GM08714 (cell line): ENCODE data around the gene CPSF3.

Experiments
- H3K4me3 ChIP-seq: fragments of 200-500 bp; sonication (Bioruptor generic); 2 replicates; pipeline ENCODE4 v1.5.1; 2014; ENCODE audit warnings: mild to moderate bottlenecking, low read length, inconsistent platforms
- ZNF274 ChIP-seq: IDR thresholded peaks from 2 replicates; pipeline ENCODE4 v1.6.1; 2012; ENCODE audit warnings: mild to moderate bottlenecking, low read depth, low read length

Gene CPSF3

DNA sequence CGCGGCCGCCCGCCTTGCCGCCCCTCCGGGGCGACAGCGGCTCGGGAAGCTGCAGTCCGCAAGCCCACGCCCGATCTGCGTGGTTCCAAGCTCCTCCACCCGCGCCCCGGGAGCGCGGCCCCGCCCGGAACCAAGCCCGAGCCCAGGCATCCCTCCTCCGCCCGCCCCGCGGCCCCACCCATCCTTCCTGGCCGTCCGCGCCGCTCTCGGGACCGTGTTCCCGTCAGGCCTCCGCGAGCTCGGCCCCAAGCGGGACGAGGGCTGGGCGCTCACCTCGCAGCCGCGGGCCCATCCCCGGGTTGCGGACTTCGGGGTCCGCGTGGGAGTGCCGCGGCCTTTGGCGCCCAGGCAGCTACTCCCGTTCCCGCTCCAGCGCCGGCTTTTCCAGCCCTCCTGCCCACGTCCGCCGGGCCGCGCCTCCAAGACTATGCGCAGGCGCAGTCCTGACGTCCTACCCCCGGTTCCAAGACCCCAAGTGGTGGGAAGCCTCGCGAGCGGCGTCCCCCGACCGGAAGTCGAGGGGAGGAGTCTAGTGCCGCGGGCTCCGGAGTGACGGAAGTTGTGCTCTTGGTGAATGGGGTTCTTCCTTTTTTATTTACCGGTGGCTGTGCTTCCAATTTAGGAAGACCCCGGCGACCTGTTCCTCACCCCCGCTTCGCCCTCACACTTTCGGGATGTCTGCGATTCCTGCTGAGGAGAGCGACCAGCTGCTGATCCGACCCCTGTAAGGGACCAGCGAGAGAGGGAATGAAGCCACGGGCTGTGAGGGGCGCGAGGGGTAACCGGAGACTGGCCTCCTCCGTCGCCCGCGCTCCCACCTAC is at the start of gene CPSF3, which contains the start of gene ITGB1BP1:
TSS of gene CPSF3 (plus strand) at position 555 of the 822 bp plus-strand sequence. CDS start at position 675, 120 bp downstream.
TSS of gene ITGB1BP1 (minus strand) at position 429 of the 822 bp plus-strand sequence. CDS start 4,831 bp downstream, outside the sequence.
- no peak for TF ChIP-seq ZNF274
- H3K4me3 ChIP-seq = peak within 1 kb of the TSS; percentile 78

DNA sequence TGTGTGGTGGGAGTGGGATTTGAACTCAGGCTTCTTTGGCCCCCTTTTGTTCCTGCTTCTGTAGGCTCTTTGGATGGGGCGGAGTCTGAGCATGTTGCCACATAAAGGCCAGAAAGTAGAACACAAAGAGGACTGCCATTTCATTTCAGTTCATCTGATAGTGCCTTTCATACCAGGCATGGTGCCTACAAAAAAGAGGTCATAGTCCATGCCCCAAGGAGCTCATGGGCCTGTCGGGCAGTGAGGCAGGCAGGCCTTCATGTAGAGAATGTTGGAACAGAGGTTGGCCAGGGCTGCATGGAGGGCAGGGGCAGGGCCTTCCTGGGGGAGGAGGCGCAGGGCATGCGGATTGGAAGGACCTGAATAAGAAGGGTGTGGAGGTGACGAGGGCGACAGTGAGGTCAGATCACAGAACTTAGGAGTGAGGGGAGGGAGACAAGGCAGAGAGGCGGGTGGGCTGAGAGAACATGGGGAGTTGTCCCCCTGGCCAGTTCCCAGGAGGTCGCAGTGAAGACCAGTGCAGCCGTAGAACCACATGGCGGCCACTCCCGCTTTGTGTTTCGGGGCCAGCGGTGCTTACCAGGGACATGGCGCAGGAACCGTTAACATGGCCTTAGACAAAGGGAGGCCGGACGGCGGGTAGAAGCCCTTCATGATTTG is 49.3 kb upstream of the CPSF3 start:
- no peak overlapping the region for H3K4me3 ChIP-seq
- TF ChIP-seq ZNF274 = no peak

DNA sequence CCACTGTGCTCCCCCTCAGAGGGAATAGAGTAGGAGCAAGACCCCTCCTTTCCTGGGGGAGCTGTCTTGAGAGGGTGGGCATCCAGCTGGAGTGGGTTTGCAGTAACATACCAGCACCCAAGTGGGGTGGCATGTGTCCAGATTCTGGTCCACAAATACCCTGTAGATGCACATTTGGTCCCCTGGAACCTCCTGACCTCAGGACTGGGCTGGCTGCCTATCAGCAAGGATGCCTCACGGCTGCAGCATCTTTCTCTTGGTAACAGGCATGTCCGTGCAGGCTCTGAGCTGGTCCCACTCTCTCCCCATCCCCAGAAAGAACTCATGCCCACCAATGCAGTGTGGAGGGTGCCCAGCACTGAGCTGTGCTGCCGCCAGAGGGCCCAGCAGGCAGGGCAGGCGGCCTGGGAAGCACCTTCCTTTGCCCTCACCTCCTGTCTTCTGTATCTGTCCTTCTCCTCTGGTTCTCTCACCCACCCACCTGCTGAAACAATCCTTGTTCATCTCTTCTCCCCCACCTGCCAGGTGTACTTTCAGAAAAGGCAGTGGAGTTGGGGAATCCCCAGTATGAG is 47.5 kb upstream of the CPSF3 start:
- TF ChIP-seq ZNF274 = no peak

DNA sequence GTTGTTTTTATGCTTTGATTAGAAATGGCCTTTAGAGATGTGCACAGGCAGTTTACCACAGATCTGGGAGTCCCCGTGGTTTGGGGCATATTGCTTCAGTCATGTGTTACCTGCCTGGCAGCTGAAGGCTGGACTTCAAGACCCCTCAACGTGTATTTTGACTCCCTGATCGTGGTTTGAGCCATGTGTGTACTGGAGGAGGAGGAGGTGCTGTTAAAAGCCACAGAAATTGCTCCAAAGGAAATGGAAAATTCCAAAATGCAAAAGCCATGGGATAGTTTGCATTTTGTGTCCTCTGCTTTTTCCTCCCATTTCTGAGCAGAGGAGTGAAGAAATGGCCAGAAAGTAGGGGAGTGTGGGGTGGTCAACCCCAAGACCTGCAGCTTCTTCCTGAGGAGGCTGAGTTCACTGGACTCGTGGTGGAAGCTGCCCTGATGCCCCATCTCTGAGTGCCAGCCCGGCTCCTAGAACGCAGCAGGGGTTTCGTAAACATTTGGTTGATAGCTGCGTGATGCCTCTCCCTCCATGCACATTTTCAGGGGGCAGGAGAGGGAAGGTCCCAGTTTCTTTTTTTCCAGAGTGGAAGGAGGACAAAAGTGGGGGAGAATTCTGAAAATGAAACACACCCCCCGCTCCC is 45.9 kb upstream of the CPSF3 start:
- no peak overlapping the region for H3K4me3 ChIP-seq
- no peak for TF ChIP-seq ZNF274

More for the DNA sequence above, 47.5 kb upstream of the CPSF3 start:
- H3K4me3 ChIP-seq = no peak overlapping the region

DNA sequence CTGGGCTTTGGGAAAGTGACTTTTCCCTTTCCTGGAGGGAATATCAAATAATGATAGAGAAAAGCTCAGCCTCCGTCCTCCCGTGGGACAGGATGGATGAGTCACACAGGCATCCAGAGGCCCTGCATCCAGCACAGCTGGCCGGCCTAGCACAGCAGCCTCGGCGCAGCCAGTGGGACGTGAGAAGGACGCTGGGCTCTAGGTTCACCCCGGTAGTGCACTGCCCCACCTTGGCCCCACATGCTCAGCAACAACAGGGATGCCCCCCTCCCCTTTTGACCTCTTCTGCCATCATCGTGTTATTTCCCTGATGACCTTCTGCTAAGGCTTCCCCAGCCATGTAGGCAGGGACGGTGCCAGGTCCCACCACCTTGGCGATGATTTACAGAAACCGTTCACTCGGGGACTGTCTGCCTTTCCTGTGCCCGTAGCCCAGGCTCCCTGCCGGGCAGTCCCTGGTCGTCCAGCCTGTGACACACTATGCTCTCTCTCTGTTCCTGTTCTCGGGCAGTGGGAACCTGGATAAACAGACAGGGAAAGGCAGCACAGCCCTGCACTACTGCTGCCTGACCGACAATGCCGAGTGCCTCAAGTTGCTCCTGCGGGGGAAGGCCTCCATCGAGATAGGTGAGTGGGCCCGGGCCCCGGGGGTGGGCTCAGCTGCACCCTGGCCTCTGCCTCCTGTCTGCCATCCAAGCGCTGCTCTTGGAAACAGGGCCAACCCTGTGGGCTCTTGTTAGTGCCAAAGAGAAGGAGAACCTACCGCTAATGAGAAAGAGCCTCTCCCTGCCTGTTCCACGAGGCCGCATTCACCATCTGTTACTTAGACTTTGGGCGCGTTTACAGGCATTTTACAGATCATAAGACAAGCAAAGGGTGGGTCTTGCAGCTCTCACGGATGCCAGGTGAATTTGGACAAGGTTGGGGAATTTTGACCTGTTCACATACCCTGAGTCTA is 44.7 kb upstream of the CPSF3 start:
- no peak for TF ChIP-seq ZNF274
- H3K4me3 ChIP-seq = no peak overlapping the region

DNA sequence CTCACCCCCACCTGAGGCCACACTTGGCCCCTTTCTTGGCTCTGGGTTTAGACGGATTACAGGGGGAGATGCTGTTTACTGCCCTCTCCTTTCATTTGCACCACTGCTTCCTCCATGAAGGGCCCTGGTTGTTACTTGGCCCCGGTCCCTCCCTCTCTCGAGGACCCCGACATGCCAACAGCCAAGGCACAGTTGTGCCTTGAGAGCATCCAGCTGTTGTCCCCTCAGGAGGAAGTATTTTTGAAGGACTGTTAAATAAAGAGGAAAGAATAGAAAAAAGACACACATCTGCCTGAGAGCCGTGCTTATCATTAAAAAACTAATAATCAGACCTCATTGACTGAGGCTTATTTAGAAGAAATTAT is 44.1 kb upstream of the CPSF3 start:
- no peak overlapping the region for H3K4me3 ChIP-seq
- no peak for TF ChIP-seq ZNF274

DNA sequence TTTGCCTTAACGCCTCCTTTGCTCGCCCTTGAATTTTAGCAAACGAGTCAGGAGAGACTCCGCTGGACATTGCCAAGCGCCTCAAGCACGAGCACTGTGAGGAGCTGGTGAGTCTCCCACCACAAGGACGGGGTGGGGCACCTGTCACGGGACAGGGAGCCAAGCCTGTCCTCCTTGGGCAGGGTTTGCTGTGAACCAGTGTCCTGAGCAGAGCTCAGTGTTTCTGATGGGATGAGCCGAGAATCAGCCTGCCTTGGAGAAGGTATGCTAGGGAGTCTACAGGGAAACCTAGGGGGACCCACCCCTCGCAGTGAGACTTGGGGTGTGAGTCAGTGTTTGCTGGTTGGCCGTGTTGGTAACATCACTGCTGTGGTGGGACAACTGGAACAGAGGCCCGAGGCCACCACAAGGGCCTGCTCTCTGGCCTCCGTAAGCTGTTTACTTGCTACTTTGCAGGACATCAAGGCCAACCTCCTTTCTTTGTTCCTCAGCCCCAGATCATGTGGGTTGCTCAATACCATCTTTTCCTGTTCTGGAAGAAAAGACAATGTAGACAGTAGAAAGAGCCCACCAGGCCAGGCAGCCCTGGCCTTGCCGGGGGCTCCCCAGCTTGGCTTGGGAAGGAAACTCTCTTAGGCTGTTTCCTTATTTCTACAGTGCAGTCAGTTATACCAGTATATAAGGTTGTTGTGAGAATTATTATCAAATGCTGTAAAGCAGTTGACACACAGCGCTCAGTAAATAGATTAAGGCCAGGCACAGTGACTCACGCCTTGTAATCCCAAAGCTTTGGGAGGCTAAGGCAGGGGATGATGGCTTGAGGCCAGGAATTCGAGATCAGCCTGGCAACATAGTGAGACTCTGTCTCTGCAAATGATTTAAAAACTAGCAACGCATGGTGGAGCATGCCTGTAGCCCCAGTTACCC is 42.5 kb upstream of the CPSF3 start:
- H3K4me3 ChIP-seq = no peak overlapping the region
- TF ChIP-seq ZNF274 = no peak

DNA sequence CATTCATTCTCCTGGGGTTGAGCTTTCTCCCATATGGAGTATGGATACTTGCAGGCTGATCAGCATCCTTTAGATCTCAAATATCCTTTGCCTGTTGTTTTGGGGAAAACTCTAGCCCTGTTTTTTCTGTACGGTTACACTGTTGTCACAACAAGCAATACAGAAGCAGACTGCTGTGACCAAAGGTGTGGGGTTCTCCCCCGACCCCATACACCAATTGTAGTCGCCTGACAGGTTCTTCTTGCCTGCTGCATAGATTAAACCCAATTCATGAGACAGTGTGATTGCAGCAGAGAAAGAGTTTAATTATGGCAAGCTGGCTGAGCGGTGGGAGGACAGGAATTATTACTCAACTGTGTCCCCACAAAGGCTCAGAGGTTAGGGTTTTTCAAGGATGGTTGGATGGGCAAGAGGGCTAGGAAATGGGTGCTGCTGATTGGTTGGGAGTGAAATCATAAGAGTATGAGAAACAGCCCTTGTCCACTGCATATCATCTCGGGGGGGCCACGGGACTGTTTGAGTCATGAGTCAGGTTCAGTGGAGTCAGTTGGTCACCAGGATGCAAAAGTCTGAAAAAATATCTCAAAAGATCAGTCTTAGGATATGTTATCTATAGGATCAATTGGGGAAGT is 40.7 kb upstream of the CPSF3 start:
- no peak for TF ChIP-seq ZNF274
- H3K4me3 ChIP-seq = no peak overlapping the region

DNA sequence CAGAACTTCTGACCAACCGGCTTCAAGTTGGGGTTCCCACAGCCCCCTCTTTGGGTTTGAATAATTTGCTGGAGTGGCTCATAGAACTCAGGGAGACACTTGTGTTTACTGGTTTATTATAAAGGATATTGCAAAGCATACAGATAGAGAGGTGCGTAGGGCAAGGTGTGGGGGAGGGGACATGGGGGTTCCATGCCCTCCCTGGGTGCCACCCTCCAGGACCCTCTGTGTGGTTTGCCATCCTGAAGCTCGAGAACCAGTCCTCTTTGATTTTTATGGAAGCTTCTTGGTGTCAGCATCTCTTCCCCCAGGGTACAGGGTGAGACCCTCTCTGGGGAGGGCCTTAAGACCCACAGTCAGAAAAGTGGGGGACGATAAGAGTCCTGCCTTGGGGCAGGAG is 38.9 kb upstream of the CPSF3 start:
- no peak overlapping the region for H3K4me3 ChIP-seq
- no peak for TF ChIP-seq ZNF274

DNA sequence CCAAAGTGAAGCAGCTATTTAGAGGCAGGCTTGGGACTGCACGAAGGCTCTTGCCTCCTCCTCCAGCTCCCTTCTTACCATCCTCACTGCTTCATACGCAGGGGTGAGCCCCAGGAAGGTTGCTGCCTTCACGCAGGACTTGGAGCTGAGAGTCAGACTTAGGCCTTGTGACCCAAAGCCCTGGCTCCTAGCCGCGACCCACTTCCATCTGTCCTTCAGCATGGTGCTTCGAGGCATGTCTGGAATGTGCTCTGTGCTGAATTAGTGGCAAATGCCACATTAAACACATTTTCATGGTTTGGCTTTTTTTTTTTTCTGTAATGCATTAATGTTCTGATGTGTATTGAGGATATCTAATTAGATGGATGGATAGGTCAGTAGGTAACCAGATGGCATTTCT is 37.6 kb upstream of the CPSF3 start:
- no peak for TF ChIP-seq ZNF274
- H3K4me3 ChIP-seq = no peak overlapping the region

DNA sequence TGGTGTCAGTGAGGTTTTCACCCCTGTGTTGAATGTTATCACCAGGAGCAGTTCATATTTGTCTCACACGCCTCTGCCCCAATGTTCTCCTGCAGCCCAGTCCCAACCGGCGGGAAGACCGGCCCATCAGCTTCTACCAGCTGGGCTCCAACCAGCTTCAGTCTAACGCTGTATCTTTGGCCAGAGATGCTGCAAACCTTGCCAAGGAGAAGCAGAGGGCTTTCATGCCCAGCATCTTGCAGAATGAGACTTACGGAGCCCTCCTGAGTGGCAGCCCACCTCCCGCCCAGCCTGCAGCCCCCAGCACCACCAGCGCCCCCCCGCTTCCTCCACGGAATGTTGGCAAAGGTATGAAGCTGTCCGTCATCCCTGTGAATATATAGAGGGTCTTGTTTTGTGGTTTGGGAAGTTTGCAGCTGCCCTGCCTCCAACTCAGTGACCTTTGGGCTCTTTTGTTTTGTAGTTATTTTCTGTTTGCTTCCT is 35.2 kb upstream of the CPSF3 start:
- TF ChIP-seq ZNF274 = no peak
- no peak overlapping the region for H3K4me3 ChIP-seq
